ENCODE data around the gene AP2S1.
"Not testable (repeated sequence)": the region's sequence is repeated elsewhere in the genome, so short reads cannot be mapped to it uniquely, and the experiment has no call there.

Gene AP2S1

GRCh38 chr19:46866407-46867136 is 15.9 kb upstream of the AP2S1 start:
- no peak for DNase-seq

DNA sequence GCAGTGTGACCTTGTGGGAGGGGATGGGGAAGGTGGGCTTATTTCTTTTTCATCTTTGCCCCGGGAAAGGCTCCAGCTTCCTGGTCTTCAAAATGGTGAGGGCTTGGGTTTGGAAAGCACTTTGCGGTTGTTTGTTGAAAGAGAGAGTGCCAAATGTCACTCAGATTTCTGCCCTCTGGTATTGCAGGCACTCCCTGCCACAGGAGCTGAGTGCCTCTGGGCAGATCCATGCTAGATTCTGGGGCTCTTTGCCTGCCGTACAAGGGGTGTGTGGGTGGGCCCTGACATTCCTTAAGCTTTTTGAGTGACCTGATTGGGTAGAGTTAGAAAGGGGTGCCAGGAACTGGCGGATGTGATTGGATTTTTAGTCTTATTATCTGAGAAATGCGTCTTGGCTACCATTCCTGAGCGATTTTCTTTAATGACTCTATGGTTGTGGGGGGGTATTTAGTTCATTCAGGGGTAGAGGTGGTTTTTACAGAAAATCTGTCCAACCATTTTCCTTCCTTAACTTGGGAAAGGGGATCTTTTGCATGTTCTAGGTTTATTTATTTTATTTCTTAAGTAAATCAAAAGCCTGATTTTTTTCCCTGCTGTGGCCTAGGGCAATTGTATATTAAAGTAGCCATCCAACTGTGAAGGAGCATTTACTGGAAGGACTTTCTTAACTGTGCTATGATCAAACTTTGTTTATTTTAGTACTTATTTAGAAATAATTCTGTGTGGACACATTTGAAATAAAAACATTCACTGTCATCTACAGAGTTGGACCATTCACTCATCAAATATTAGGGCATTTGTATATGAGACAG is 13.4 kb upstream of the AP2S1 start:
- DNase-seq: no peak

GRCh38 chr19:46862974-46863632 is 12.5 kb upstream of the AP2S1 start:
- no peak for DNase-seq

- no peak for DNase-seq
Measured at GRCh38 chr19:46862503-46862834, 11.8 kb upstream of the AP2S1 start.

- DNase-seq: no peak
Measured at GRCh38 chr19:46861691-46862502, 11.3 kb upstream of the AP2S1 start.

- DNase-seq: no peak
Measured at GRCh38 chr19:46860846-46861690, 10.4 kb upstream of the AP2S1 start, which contains the start of gene ARHGAP35. ARHGAP35 (plus strand) TSS chr19:46860997; CDS start chr19:46918676, 57,679 bp downstream.

- DNase-seq: peak; percentile 98
Measured at GRCh38 chr19:46860125-46860845, 9.6 kb upstream of the AP2S1 start.

DNA sequence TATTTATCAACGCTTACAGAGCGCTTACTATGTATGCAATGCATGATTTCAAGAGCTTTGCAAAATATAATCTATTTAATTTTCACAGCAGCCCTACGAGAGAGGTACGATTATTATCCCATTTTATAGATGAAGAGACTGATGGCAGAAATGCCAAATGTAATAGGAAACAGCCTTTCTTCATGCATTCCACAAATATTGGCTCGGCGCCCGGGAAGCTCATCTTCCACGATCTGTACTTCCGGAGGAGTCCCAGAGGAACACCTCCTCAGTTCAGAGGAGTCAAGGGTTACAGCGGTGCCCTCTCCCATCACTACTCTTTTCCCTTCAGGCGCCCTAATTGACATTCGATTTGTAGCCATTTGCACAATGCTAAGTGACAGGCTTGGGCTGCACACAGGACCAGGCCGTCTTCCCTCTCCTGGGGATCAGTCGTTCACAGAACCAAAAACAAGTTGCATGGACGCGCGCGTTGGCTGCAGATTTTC is 9.0 kb upstream of the AP2S1 start:
- no peak for DNase-seq

GRCh38 chr19:46856062-46857022 is 5.7 kb upstream of the AP2S1 start:
- DNase-seq: peak; percentile 83

DNA sequence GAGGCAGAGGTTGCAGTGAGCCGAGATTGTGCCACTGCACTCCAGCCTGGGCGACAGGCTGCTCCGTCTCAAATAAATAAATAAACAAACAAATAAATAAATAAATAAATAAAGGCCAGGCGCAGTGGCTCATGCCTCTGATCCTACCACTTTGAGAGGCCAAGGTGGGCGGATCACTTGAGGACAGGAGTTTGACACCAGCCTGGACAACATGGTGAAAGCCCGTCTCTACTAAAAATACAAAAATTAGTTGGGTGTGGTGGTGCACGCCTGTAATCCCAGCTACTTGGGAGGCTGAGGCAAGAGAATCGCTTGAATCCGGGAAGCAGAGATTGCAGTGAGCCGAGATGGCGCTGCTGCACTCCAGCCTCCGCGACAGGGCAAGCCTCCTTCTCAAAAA is 4.1 kb upstream of the AP2S1 start:
- DNase-seq: not testable (repeated sequence)

DNA sequence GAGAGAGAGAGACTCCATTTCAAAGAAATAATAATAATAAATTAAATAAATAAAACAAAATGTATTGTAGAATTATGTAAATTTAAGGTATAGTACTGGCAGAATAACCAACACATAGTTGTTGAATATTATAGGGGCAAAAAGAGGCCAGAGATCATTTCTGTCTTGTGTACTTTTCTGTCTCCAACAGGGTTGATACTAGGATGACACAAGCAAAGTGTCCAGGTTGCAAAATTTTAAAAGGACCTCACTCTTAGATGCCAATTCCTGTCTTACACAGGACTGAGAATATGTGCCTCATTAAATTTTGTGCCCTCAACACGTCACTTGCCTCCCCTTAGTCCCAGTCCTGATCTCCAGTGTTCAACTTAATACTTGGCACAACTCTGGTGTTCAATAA is 2.2 kb upstream of the AP2S1 start:
- DNase-seq: no peak

GRCh38 chr19:46849610-46850009 is 1.0 kb downstream of the AP2S1 start:
- DNase-seq: no peak

DNA sequence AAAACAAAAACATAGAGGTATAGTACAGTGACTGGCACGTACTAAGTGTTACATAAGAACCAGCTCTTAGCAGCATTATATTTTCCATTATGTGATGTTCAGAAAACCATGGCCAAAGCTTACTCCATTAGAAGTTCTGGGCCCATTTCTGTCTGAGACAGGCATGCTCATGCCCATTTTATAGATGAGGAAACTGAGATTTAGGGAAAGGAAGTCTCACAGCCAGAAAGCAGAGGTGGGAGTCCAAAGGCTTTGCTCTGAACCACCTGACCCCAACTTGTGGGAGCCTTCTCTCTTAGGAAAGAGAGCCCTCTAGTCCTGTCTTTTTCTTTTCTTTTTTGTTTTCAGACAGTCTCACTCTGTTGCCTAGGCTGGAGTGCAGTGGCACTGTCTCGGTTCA is 2.3 kb downstream of the AP2S1 start:
- no peak for DNase-seq

GRCh38 chr19:46847528-46847927 is 3.1 kb downstream of the AP2S1 start:
- no peak for DNase-seq

- DNase-seq: no peak
Measured at GRCh38 chr19:46845959-46846459, 4.6 kb downstream of the AP2S1 start.

GRCh38 chr19:46844067-46844489 is 6.6 kb downstream of the AP2S1 start:
- DNase-seq: no peak

DNA sequence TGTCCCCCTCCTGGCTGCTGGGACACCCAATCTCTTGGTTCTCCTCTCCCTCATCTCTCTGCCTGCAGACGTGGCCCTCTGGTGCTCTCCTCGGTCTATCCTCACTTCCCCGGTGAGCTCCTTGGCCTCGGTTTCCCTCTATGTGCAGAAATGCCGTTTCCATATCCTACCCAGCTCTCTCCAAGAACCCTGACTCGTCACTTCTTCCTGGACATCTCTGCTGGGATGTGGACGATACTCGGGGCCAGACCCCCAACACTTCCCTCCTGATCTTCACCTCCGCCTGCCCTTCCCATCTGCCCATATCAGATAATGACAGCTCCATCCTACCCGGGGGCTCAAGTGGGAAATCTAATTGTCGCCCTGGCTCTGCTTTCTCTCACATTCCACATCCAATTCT is 7.9 kb downstream of the AP2S1 start:
- DNase-seq: no peak

GRCh38 chr19:46841458-46842083 is 9.1 kb downstream of the AP2S1 start:
- DNase-seq: no peak

DNA sequence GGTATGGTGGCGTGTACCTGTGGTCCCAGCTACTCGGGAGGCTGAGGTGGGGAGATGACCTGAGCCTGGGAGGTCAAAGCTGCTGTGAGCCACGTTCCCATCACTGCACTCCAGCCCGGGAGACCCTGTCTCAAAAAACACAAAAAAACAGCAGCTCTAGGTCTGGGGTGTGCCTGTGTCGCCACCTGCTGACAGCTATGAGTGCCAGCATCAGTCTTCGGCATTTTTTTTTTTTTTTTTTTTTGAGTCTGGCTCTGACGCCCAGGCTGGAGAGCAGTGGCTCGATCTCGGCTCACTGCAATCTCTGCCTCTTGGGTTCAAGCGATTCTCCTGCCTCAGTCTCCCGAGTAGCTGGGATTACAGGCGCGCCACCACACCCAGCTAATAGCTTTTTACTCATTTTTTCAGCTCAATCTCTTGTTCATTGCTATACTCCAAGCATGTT is 10.1 kb downstream of the AP2S1 start:
- DNase-seq: no peak
